Right lobe of liver (tissue), 4 donors: ENCODE results near the gene PPIE.

Experiments
- CTCF ChIP-seq, 4 donors: fragments of 200-600 bp in 3 of 4; fragments of 450-650 bp in 1 of 4; IDR thresholded peaks; one replicate each; pipeline versions ENCODE4 v1.5.1 to v1.8.0; 2016 to 2022; ENCODE audit warnings: antibody characterized with exemption in 4 of 4, mild to moderate bottlenecking in 2 of 4
- POLR2A ChIP-seq: fragments of 450-650 bp; IDR thresholded peaks from one replicate; pipeline ENCODE4 v1.6.1; 2017; ENCODE audit warnings: antibody characterized with exemption, mild to moderate bottlenecking
- donor health status: DM: no; HTN: no; CAD: no.
- donor health status: DM: no; HTN: no; CAD: no.
- donor health status: DM: no; HTN: yes; CAD: no.

GRCh38 chr1:39729842-39730241, 8.8 kb upstream of the PPIE start:
- no peak for TF ChIP-seq CTCF (IDR thresholded peaks at IDR 0.05)
- TF ChIP-seq POLR2A = no peak
